Choroid plexus epithelial cell (primary cell): ENCODE results near the gene IL16.

Experiments
- DNase-seq: peaks from one replicate; pipeline ENCODE4 v3.0.0-alpha.2; 2010; ENCODE audit warnings: low read depth
- H3K4me3 ChIP-seq: 2 replicates; pipeline ENCODE4 v1.5.1; 2011; ENCODE audit warnings: low read depth, mild to moderate bottlenecking, control low read depth, low read length, moderate library complexity
- CTCF ChIP-seq: conservative IDR thresholded peaks from 2 replicates; pipeline ENCODE4 v1.5.1; 2011; ENCODE audit warnings: low read depth, mild to moderate bottlenecking, control low read depth, inconsistent platforms, low read length, moderate library complexity

IL16 gene

DNA sequence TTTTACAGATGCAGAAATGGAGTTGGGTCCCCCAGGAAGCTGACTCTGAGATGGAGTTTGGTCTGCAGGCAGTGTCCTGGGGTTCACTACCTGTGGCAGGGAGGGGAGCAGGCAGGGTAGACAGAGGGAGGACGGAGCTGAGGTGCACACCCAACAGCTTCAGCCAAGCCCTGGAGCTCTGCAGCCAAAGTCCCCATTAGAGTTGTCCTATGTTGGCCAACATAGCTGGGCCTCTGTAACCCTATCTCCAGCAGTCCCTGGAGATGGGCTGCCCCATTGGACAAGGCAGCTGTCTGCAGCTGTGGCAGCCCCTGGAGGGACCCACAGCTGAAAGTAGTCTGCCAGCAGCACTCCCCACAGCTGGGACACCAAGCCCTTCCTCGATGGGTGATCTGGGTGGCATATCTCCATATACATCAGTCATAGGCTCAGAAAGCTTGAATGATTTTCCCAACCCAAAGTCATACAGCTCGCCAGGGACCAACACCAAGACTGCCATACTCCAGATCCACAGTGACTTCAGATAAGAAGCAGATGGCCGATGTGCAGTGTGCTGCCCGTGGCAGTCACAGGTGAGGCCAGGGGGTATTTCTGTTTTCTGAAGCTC is 95.3 kb downstream of the IL16 start:
- no peak for DNase-seq
- no peak for TF ChIP-seq CTCF
- H3K4me3 ChIP-seq: no peak overlapping the region

- no peak overlapping the region for H3K4me3 ChIP-seq
- no peak for TF ChIP-seq CTCF
- DNase-seq: no peak
Observed at GRCh38 chr15:81292523-81293001, 95.9 kb downstream of the IL16 start.

DNA sequence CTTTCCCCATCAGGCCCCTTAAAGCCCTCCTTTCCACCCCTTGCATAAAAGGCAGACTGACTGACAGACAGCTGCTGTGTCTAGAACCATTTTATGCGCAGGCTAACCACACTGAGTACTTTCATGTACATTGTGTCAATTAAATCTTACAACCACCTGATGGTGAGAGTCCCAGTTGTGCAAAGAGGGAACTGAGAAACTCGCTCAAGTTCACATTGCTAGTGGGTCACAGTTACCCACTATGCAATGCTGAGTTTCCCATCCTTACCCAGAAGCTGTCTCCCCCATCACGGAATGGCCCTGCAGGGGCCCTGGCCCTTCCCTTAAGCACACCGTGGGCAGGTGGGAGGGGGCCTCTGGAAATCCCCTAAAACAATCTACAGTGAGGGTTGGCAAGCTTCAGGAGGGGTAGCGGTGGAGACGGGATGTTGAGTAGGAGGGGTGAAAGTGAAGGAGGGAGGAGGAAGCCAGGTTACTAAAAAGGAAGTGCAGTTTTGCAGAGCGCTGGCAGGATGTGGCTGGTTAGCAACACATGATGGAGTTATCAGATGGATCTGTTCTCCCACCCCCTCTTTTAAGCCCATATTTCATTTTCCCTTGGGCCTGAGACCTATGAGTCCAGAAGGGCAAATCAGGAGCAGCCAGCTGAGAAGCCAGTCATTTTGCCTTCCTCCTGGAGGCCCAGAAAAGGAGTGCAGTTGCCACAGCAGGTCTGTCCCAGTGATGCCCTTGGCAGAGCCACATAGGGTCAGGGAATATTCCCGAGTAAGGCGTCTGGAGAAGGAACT is 97.2 kb downstream of the IL16 start:
- H3K4me3 ChIP-seq: no peak overlapping the region
- TF ChIP-seq CTCF: no peak
- DNase-seq: no peak

DNA sequence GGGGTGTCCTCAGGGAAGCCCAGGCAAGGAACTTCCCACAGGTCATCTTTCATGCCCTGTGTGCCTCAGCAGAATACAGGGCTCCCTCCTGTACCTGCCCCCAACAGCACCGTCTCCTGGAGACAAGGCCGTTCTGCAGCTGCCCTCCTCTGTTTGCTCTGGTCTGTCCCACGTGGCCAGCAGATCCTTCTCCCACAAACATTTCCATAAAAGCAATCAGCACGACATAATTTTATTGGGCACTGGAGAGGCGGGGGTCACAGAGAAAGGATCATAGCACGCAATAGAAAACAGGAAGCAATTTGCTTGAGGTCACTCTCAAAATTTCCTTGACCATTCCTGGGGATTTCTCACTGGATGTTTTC is 97.8 kb downstream of the IL16 start:
- no peak for TF ChIP-seq CTCF
- H3K4me3 ChIP-seq: no peak overlapping the region
- no peak for DNase-seq

GRCh38 chr15:81295486-81296121 is 98.9 kb downstream of the IL16 start:
- H3K4me3 ChIP-seq: no peak overlapping the region

DNA sequence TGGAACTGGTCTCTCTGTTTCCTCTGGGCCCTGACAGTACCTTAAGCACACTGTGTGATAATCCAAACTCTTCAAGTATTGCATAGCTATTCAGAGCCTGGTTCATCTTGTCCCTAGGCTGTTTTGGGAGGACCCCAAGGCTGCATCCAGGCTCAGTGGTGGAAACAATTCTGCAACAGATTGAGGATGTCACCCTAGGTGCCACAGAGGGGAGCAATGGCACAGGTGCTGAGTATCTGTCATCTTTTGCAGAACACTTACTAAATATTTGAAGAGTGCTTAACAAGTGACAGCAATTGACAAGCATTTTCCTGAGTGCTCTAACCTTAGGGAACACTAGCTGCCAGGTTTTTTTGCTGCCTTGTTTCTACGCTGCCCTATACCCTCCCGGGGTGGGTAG is 99.5 kb downstream of the IL16 start:
- no peak overlapping the region for H3K4me3 ChIP-seq
- TF ChIP-seq CTCF: no peak
- DNase-seq: no peak

More at GRCh38 chr15:81295486-81296121, 98.9 kb downstream of the IL16 start:
- no peak for DNase-seq
- TF ChIP-seq CTCF: no peak
